Effector CD4-positive, alpha-beta T cell (primary cell): ENCODE data around the gene CSNK2A3.

Experiments used
- DNase-seq: peaks from one replicate; pipeline ENCODE4 v3.0.0-alpha.2; 2020

The CSNK2A3 gene

DNA sequence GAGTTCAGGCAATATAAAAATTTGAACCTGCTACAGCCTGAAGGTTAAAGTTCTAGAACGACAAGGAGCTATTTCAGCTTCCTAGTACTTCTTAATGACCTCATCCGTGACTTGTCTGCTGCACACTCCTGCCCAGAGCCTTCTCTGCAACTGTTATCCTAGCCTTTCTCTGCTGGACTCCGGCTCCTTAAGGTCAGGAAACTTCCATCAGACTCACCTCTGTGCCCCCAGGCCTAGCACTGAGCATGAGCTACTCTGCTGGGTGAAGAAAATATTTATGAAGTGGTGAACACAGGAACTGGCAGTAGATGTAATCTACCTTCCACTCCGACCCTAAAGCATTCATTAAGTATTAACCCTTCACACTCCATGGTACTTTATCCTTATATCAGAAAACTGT lies 18.4 kb downstream of the CSNK2A3 start:
- DNase-seq: no peak

DNA sequence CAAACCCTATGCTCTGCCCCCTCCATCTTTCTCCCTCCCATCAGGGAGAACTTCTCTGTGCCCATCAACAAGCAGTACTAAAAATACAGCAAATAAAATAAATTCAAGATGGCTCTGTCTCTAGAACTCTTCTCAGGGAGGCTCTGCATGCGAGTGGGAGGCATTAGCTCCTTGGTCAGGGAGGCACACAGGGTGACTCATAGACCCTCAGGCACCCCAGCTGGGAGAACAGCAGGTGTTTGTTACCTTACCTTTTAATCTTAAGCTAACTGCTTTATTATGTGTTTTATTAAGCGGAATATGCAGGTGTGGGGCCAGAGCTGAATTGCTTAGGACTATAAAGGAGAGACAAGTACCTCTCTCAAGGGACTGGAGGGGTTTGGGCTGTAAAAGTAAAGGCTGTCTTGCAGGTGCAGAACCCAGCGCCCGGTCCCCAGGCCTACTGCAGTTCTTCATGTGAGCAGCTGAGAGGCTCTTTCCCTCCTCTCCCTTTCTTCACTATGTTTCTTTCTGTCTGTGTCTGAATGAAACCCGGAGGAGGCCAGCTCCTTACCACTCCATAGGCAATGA lies 20.8 kb downstream of the CSNK2A3 start:
- no peak for DNase-seq

DNA sequence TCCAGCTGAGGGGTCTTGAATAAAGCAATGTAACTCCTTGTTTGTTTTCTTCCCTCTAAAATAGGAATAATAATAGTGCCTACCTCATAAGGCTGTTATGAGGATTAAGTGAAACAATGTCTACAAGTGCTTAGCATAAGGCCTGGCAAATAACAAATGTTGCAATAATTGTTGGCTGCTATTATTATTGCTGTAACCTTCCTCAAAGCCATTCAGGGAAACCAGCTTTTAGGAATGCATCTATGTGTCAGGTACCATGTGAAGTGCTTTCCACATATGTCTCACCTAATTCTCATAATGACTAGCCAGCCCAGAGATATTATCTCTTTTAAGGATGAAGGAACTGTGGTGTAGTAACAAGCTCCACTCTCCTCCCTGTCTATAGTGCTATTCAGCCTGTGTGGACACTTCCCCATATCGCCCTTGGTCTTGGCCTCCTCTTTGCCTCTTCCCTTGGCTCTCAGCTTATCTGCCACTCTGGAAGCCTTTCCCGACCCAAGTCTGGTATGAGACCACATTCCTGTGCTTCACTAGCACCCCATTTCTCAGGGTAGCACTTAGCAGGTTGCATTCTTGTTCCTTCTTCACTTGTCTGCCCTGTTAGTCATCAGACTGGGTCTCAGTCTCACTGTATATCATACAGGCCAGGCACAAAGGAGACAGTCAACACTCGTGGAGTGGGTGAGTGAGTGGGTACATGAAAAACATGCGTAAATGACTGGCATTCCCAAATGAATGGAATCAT lies 23.8 kb downstream of the CSNK2A3 start:
- no peak for DNase-seq

GRCh38 chr11:11324090-11324489 lies 29.0 kb downstream of the CSNK2A3 start:
- no peak for DNase-seq

GRCh38 chr11:11322101-11322500 lies 30.9 kb downstream of the CSNK2A3 start:
- no peak for DNase-seq

DNA sequence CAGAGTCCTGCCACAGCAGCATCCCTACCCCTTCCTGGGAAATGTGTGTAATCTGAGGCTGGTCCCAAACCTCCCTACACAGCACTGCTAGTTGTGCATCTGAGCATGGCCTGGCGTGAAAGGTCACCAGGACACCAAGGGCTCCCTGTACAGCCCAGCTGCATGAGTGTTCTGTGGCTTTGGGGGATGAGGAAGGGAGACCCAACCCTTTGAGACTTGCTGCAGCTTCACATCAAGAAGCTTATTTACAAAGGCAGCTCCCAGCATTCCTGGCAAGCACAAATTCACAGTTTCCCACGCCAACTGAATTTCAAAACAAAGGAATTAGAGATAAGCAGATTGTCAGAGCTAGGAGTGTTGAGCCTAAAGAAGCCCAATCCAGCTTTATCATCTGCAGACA lies 32.2 kb downstream of the CSNK2A3 start:
- DNase-seq: no peak

DNA sequence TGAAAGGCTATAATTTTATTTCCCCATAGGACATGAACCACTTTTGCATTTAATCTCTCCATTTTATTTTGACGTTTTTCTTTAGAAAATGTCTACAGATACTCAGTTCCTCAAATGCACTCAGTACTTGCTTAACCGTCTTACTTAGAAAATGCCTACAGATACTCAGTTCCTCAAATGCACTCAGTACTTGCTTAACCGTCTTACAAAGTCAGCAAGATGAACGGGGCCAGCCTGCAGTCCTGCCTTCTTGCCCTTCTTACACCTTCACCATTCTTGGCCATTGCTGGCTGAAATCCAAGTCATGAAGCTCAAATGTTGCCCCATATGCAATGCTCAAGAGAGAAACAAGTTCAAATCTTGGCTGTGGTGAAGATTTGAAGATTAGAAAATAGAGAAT lies 34.1 kb downstream of the CSNK2A3 start:
- no peak for DNase-seq

- DNase-seq: no peak
Measured at GRCh38 chr11:11318461-11318860, 34.6 kb downstream of the CSNK2A3 start.

GRCh38 chr11:11316651-11317230 lies 36.3 kb downstream of the CSNK2A3 start:
- DNase-seq: no peak

- no peak for DNase-seq
Measured at GRCh38 chr11:11313902-11314692, 39.0 kb downstream of the CSNK2A3 start.

DNA sequence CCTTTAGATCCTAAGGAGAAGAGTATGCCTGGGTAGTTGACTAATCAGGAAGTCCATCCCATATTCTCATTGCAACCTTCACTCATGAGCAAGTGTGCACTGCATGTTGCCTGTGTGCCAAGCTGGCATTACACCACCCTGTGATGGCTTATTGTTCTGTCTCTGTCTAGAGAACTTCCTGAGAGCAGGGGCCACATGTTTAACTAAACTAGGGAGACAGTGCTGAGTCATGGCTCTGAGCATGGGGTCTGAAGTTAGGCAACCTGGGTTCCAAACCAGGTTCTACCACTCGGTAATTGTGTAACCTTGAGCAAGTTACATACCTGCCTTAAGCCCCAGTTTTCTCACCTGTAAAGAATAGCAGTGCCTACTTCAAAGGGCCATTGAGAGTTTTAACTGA lies 39.6 kb downstream of the CSNK2A3 start:
- no peak for DNase-seq

GRCh38 chr11:11312738-11313137 lies 40.3 kb downstream of the CSNK2A3 start:
- no peak for DNase-seq

- DNase-seq: no peak
Measured at GRCh38 chr11:11311169-11311568, 41.9 kb downstream of the CSNK2A3 start.

GRCh38 chr11:11309906-11310305 lies 43.1 kb downstream of the CSNK2A3 start:
- DNase-seq: no peak

- no peak for DNase-seq
Measured at GRCh38 chr11:11308249-11308648, 44.8 kb downstream of the CSNK2A3 start.

- no peak for DNase-seq
Measured at GRCh38 chr11:11306855-11307254, 46.2 kb downstream of the CSNK2A3 start.

- DNase-seq: no peak
Measured at GRCh38 chr11:11304550-11304949, 48.5 kb downstream of the CSNK2A3 start.

DNA sequence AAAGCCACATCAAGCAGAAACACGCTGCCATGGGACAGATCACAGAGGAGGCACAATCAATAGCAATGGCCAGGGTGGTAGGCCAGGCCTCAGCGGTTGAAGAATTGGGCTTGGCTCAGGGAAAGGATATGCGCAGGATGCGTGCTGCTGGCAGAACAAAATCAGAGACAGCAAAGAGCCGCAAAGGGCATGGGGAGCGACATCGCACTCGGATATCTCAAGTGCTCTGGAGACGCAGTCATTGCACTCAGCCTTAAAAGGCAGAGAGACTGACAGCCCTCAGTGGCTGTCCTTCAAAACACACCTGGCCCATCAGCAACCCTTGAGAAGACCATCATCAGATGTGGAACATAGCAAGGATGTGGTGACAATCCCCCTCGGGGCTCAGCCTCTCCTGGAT lies 50.5 kb downstream of the CSNK2A3 start:
- DNase-seq: no peak
